Pericardium fibroblast (primary cell): ENCODE results near the gene MVB12B. TPM values are rescaled to one million over a fixed set of nuclear protein-coding genes. Genes with fewer than 3 reads are reported as not detected.

ENCODE experiments used
- total RNA-seq: library from RNA; depleted of rRNA; stranded (reverse); fragments of >200 nt; gene quantifications from 2 replicates; pipeline ENCODE4 v1.2.3, GENCODE V29; 2015

Gene MVB12B
- total RNA-seq: 2.8 TPM in 2 replicates

GRCh38 chr9:126326228-126327005, at the start of gene MVB12B:
Gene MVB12B (plus strand): TSS chr9:126326829. CDS start chr9:126326930, 101 bp downstream.

